Fibroblast of the aortic adventitia (primary cell): ENCODE measurements around the gene KCNH1. TPM values are rescaled to one million over a fixed set of nuclear protein-coding genes. Genes with fewer than 3 reads are reported as not detected.
"Not testable (repeated sequence)": the region's sequence is repeated elsewhere in the genome, so short reads cannot be mapped to it uniquely, and the experiment has no call there.

ENCODE experiments used
- DNase-seq: peaks from one replicate; pipeline ENCODE4 v3.0.0-alpha.2; 2010; ENCODE audit warnings: low read depth
- H3K4me3 ChIP-seq: 2 replicates; pipeline ENCODE4 v1.5.1; 2011; ENCODE audit warnings: low read depth, mild to moderate bottlenecking, control low read depth, low read length, moderate library complexity
- CTCF ChIP-seq: IDR thresholded peaks from 2 replicates; pipeline ENCODE4 v1.5.1; 2011; ENCODE audit warnings: mild to moderate bottlenecking, low read length, control low read depth, inconsistent platforms; ENCODE audit not compliant: insufficient read depth
- total RNA-seq: library from RNA; depleted of rRNA; stranded (reverse); fragments of >200 nt; gene quantifications from 2 replicates; pipeline ENCODE4 v1.2.3, GENCODE V29; 2012; ENCODE audit warnings: low replicate concordance

KCNH1 gene
- total RNA-seq, 1 donor: not detected

DNA sequence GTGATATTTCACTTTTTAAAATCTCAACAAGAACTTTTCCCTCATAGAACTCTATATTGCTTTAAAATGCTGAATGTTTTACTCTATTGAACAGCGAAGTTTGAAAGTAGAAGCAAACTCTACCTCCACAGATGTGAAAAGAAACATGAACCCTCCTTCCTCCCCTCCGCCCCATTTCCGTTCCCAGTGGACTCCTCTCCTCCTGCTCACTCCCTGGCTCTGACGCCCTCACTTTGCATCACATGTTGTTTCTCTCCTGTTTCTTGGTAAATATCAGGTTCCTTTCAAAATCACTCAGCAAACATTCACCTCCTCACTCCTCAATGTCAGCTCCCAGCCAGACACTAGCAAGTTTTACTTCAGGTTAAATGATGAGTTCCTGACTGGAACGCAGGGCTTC, 34.6 kb downstream of the KCNH1 start:
- H3K4me3 ChIP-seq: no peak overlapping the region
- no peak for TF ChIP-seq CTCF
- no peak for DNase-seq

GRCh38 chr1:211095381-211095780, 38.6 kb downstream of the KCNH1 start:
- no peak overlapping the region for H3K4me3 ChIP-seq
- DNase-seq: no peak
- no peak for TF ChIP-seq CTCF

GRCh38 chr1:211092955-211093354, 41.0 kb downstream of the KCNH1 start:
- TF ChIP-seq CTCF: no peak
- no peak overlapping the region for H3K4me3 ChIP-seq
- DNase-seq: no peak

- TF ChIP-seq CTCF: no peak
- H3K4me3 ChIP-seq: no peak overlapping the region
- no peak for DNase-seq
Measured at GRCh38 chr1:211091867-211092266, 42.1 kb downstream of the KCNH1 start.

- DNase-seq: no peak
- no peak overlapping the region for H3K4me3 ChIP-seq
- no peak for TF ChIP-seq CTCF
Measured at GRCh38 chr1:211089536-211089935, 44.4 kb downstream of the KCNH1 start.

DNA sequence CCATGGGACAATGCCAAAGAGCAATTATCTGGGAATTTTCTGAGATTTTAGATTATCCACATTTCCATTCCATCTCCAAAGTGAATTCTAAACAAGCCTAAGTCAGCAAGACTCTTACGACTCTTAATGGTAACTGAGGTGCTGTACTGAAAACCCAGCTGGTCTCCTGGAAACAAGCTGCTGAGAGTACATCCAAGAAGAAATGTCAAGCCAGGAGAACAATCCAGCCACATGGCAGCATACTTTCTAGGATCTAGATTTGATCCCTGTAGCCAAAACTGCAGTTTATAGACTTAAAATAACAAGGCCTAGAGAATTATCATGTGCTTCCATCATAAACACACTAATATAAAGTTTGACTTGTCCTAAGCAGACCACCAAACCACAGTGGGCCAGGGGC, 45.8 kb downstream of the KCNH1 start:
- TF ChIP-seq CTCF: no peak
- no peak overlapping the region for H3K4me3 ChIP-seq
- DNase-seq: no peak

- DNase-seq: no peak
- no peak overlapping the region for H3K4me3 ChIP-seq
- no peak for TF ChIP-seq CTCF
Measured at GRCh38 chr1:211082824-211083223, 51.1 kb downstream of the KCNH1 start.

GRCh38 chr1:211081447-211081846, 52.5 kb downstream of the KCNH1 start:
- not testable (repeated sequence) for DNase-seq, H3K4me3 ChIP-seq
